Nephron (organoid): ENCODE results near the gene BCL2L14.

Source experiments
- H3K27ac Mint-ChIP-seq, 3 experiments: 2 replicates each; pipeline ENCODE4 v1.8.0; 2020; ENCODE audit warnings: mixed read lengths in 3 of 3, mild to moderate bottlenecking in 2 of 3, moderate library complexity in 1 of 3
- H3K27me3 Mint-ChIP-seq: 2 replicates; pipeline ENCODE4 v1.8.0; 2021; ENCODE audit warnings: low read depth, mild to moderate bottlenecking, moderate library complexity, mixed read lengths
- H3K36me3 Mint-ChIP-seq: 2 replicates; pipeline ENCODE4 v1.8.0; 2020; ENCODE audit warnings: low read depth, mixed read lengths
- H3K4me1 Mint-ChIP-seq: 2 replicates; pipeline ENCODE4 v1.8.0; 2020; ENCODE audit warnings: mixed read lengths
- H3K4me3 Mint-ChIP-seq, 3 experiments: 2 replicates each; pipeline ENCODE4 v1.8.0; 2020; ENCODE audit warnings: mild to moderate bottlenecking in 3 of 3, mixed read lengths in 3 of 3, moderate library complexity in 2 of 3
- H3K9me3 Mint-ChIP-seq: 2 replicates; pipeline ENCODE4 v1.8.0; 2020; ENCODE audit warnings: mixed read lengths
- TF ChIP-seq, protein P1 (sequence below), 3 experiments: fragments of 200-600 bp; sonication (generic); IDR thresholded peaks; one replicate each; pipeline ENCODE4 v1.5.0; 2021; ENCODE audit warnings: antibody characterized with exemption in 3 of 3; ENCODE audit not compliant: unreplicated experiment in 3 of 3

The BCL2L14 gene

DNA sequence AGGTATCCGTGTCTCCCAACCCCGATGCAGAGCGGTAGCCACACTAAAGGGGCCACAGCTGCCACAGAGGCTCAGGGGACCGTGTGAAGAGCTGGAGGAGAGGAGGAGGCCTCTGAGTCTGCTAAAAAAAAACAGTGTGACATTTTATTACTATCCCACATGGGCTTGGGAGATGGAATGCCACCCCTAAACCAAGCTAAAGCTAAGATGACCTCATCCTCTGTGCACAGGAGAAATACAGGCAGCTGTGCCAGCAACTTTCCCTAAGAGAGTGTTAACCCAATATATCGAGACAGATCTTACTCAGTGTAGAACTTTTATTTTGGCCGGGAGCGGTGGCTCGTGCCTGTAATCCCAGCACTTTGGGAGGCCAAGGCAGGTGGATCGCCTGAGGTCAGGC is 18.0 kb downstream of the BCL2L14 start:
- Mint-ChIP-seq H3K27ac (no peak overlapping the region), H3K27me3 (no peaks in the 10 kb centered on the region), H3K36me3 (no peaks in the 10 kb centered on the region), H3K9me3 (no peaks in the 10 kb centered on the region), H3K4me1 (peaks cover 9% of the 10 kb centered on the region), H3K4me3 (no peak overlapping the region)
- TF ChIP-seq, protein P1, sequence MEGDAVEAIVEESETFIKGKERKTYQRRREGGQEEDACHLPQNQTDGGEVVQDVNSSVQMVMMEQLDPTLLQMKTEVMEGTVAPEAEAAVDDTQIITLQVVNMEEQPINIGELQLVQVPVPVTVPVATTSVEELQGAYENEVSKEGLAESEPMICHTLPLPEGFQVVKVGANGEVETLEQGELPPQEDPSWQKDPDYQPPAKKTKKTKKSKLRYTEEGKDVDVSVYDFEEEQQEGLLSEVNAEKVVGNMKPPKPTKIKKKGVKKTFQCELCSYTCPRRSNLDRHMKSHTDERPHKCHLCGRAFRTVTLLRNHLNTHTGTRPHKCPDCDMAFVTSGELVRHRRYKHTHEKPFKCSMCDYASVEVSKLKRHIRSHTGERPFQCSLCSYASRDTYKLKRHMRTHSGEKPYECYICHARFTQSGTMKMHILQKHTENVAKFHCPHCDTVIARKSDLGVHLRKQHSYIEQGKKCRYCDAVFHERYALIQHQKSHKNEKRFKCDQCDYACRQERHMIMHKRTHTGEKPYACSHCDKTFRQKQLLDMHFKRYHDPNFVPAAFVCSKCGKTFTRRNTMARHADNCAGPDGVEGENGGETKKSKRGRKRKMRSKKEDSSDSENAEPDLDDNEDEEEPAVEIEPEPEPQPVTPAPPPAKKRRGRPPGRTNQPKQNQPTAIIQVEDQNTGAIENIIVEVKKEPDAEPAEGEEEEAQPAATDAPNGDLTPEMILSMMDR (IDR thresholded peaks at IDR 0.05; ENCODE audit: unreplicated experiment in 3 of 3), result no peak

DNA sequence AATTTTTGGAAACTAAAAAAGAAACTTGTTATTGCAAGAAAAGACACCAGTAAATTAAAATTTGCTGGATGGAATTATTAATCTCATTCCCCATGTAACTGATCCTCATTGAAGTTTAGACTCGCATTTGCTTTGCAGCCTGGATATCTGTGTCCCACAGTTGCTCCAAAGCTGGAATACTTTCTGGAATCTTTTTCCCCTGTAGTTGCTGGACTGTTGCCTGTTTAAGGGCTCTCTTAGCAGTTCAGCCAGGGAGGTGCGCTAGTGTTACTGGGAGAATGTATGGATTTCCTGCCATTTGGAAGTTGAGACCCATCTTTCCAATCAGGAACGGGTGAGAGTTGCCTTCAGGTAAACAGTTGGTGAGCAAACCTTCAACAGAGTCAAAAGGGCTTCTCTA is 20.3 kb downstream of the BCL2L14 start:
- Mint-ChIP-seq H3K27me3 (no peaks in the 10 kb centered on the region), H3K27ac (no peak overlapping the region), H3K4me3 (no peak overlapping the region), H3K36me3 (peaks cover 6% of the 10 kb centered on the region), H3K4me1 (peaks cover 9% of the 10 kb centered on the region), H3K9me3 (no peaks in the 10 kb centered on the region)
- TF ChIP-seq, protein P1 (IDR thresholded peaks at IDR 0.05; ENCODE audit: unreplicated experiment in 3 of 3), result no peak

DNA sequence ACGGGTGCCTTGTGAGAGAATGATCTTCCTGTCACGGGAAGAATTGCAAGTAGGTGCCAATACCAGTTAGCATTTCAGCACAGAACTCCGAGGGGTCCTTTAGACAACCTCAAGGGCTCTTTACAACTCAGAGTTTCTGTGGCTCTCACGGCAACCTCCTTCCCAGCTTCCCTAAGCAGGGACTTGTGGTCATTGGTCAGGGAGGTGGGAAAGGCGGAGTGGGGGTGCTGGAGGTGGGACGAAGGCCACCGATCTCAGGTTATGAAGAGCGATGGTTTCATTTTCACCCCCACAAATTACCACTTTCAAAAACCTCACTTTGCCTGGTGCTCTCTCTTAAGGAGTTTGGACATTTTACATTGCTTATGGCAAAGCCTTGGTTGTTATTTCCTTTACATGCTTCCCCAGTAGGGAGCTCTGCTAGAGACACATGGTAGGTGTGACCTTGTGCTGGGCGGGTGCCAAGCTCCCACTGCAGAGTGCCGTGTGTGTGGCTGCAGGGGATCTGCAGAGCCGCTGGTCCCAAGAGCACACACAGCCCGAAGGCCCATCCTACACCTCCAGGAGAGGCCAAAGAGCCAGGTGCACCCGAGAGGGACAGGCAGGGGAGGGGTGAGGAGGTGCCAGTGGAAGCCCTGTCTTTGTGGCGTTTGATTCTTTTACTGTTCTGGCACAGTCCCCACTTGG is 21.4 kb downstream of the BCL2L14 start:
- Mint-ChIP-seq H3K27me3 (no peaks in the 10 kb centered on the region), H3K4me1 (peaks cover 10% of the 10 kb centered on the region), H3K27ac (no peak overlapping the region), H3K9me3 (no peaks in the 10 kb centered on the region), H3K4me3 (no peak overlapping the region), H3K36me3 (peaks cover 6% of the 10 kb centered on the region)
- TF ChIP-seq, protein P1 (IDR thresholded peaks at IDR 0.05; ENCODE audit: unreplicated experiment in 3 of 3), result no peak

DNA sequence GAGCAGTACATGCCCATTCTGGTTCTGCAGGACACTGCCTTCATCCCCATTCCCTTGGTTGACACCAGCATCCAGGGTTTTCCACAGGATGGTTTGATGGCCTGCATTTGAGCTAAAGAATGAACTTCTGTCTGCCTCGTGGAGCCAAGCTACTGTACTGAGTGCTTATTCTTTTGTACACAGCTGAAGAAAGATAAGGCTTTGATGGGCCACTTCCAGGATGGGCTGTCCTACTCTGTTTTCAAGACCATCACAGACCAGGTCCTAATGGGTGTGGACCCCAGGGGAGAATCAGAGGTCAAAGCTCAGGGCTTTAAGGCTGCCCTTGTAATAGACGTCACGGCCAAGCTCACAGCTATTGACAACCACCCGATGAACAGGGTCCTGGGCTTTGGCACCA is 23.7 kb downstream of the BCL2L14 start:
- peaks cover 27% of the 10 kb centered on the region for H3K4me1 Mint-ChIP-seq
- peaks cover 25% of the 10 kb centered on the region for H3K36me3 Mint-ChIP-seq
- no peaks in the 10 kb centered on the region for H3K9me3 Mint-ChIP-seq
- TF ChIP-seq, protein P1 (IDR thresholded peaks at IDR 0.05; ENCODE audit: unreplicated experiment in 3 of 3), result no peak
- H3K27me3 Mint-ChIP-seq, result no peaks in the 10 kb centered on the region
- no peak overlapping the region for H3K27ac Mint-ChIP-seq
- no peak overlapping the region for H3K4me3 Mint-ChIP-seq

DNA sequence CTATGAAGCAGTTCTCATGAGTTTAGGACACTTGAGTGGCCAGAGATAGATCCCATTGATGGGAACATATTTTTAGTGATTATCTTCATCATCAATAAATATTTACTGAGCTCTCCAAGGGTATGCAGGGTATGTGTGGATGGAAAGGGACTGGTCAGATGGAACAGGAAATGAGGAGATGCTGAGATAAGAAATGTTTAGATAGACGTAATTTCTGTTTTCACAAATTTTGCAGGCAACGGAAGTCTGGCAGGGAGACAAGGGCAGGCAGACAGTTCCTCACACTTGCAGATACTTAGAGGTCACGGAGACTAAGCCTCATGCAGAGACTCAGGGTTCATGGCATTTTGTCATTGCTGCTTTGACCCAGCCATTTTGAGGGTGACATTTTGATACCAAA is 24.3 kb downstream of the BCL2L14 start:
- Mint-ChIP-seq H3K27ac (no peak overlapping the region), H3K9me3 (no peaks in the 10 kb centered on the region), H3K4me3 (no peak overlapping the region), H3K27me3 (no peaks in the 10 kb centered on the region), H3K4me1 (peaks cover 27% of the 10 kb centered on the region), H3K36me3 (peaks cover 25% of the 10 kb centered on the region)
- TF ChIP-seq, protein P1 (IDR thresholded peaks at IDR 0.05; ENCODE audit: unreplicated experiment in 3 of 3), result no peak
